Endometrium (tissue), 2 donors: ENCODE measurements around the gene BRD1.
"Not testable (repeated sequence)": the region's sequence is repeated elsewhere in the genome, so short reads cannot be mapped to it uniquely, and the experiment has no call there.

Source experiments
- FAIRE-seq: peaks from 2 replicates; lab custom pipeline; 2012; peaks lifted over from hg19 to GRCh38; lab: Jason Lieb, UNC
- donor health status: control.
- donor health status: control.

The BRD1 gene

GRCh38 chr22:49768951-49769690, 58.6 kb downstream of the BRD1 start:
- FAIRE-seq: no peak

- no peak for FAIRE-seq
These were observed 59.4 kb downstream of the BRD1 start for GRCh38 chr22:49768077-49768910.

- no peak for FAIRE-seq
These were observed 60.2 kb downstream of the BRD1 start for GRCh38 chr22:49767355-49768062.

GRCh38 chr22:49765951-49766350, 61.7 kb downstream of the BRD1 start:
- no peak for FAIRE-seq

- FAIRE-seq: no peak
These were observed 62.4 kb downstream of the BRD1 start for GRCh38 chr22:49765091-49765771.

GRCh38 chr22:49764127-49764581, 63.5 kb downstream of the BRD1 start:
- no peak for FAIRE-seq

GRCh38 chr22:49763696-49764095, 64.0 kb downstream of the BRD1 start:
- FAIRE-seq: no peak

- FAIRE-seq: no peak
These were observed 64.5 kb downstream of the BRD1 start for GRCh38 chr22:49763138-49763537.

GRCh38 chr22:49762571-49762970, 65.1 kb downstream of the BRD1 start:
- not testable (repeated sequence) for FAIRE-seq

GRCh38 chr22:49761836-49762235, 65.8 kb downstream of the BRD1 start:
- no peak for FAIRE-seq

GRCh38 chr22:49760630-49761571, 66.8 kb downstream of the BRD1 start:
- FAIRE-seq: no peak

- FAIRE-seq: no peak
These were observed 67.4 kb downstream of the BRD1 start for GRCh38 chr22:49760280-49760629.

- FAIRE-seq: no peak
These were observed 71.0 kb downstream of the BRD1 start for GRCh38 chr22:49756676-49757075.

GRCh38 chr22:49756201-49756600, 71.5 kb downstream of the BRD1 start:
- no peak for FAIRE-seq

- no peak for FAIRE-seq
These were observed 72.1 kb downstream of the BRD1 start for GRCh38 chr22:49755631-49756001.

- no peak for FAIRE-seq
These were observed 72.7 kb downstream of the BRD1 start for GRCh38 chr22:49754696-49755630.

- no peak for FAIRE-seq
These were observed 73.5 kb downstream of the BRD1 start for GRCh38 chr22:49753961-49754695.

- FAIRE-seq: no peak
These were observed 74.3 kb downstream of the BRD1 start for GRCh38 chr22:49753276-49753890.

- no peak for FAIRE-seq
These were observed 75.0 kb downstream of the BRD1 start for GRCh38 chr22:49752598-49753091.
